Suppressor macrophage (primary cell): Measurements from ENCODE around the gene RPS25.
"Not testable (repeated sequence)": the region's sequence is repeated elsewhere in the genome, so short reads cannot be mapped to it uniquely, and the experiment has no call there.

Source experiments
- DNase-seq, 4 experiments: peaks; one replicate each; pipeline ENCODE4 v3.0.0-alpha.2; 2020 to 2022

Gene RPS25

GRCh38 chr11:119014209-119014924 is 3.8 kb downstream of the RPS25 start:
- DNase-seq, result no peak

GRCh38 chr11:119012629-119013170 is 5.4 kb downstream of the RPS25 start:
- DNase-seq, result no peak

- no peak for DNase-seq
Observed at GRCh38 chr11:119011476-119012053, 6.6 kb downstream of the RPS25 start.

- DNase-seq, result no peak
Observed at GRCh38 chr11:119006656-119007055, 11.5 kb downstream of the RPS25 start.

GRCh38 chr11:119000906-119001305 is 17.2 kb downstream of the RPS25 start:
- DNase-seq, result no peak

- no peak for DNase-seq
Observed at GRCh38 chr11:118998822-118999221, 19.3 kb downstream of the RPS25 start.

- DNase-seq, result no peak
Observed at GRCh38 chr11:118998388-118998717, 19.8 kb downstream of the RPS25 start.

- DNase-seq, result peak; percentile 97 to 99 (median 98)
Observed at GRCh38 chr11:118997627-118998387, 20.3 kb downstream of the RPS25 start, which contains the start of gene CENATAC. CENATAC (plus strand) TSS chr11:118998138; CDS start chr11:118998198, 60 bp downstream.

- DNase-seq, result peak; percentile 51 to 73 (median 58)
Observed at GRCh38 chr11:118996926-118997626, 21.1 kb downstream of the RPS25 start.

GRCh38 chr11:118991486-118992038 is 26.6 kb downstream of the RPS25 start:
- not testable (repeated sequence) for DNase-seq

- DNase-seq, result no peak
Observed at GRCh38 chr11:118988280-118988679, 29.9 kb downstream of the RPS25 start.

GRCh38 chr11:118984825-118985224 is 33.3 kb downstream of the RPS25 start:
- DNase-seq, result no peak

GRCh38 chr11:118984337-118984736 is 33.8 kb downstream of the RPS25 start:
- DNase-seq, result not testable (repeated sequence)

GRCh38 chr11:118980191-118980881 is 37.8 kb downstream of the RPS25 start:
- DNase-seq, result peak; percentile 67 to 84 (median 80)

- DNase-seq, result peak in 2 of 4 experiments; percentile 7 to 18
Observed at GRCh38 chr11:118979434-118979833, 38.7 kb downstream of the RPS25 start.

- no peak for DNase-seq
Observed at GRCh38 chr11:118975771-118976709, 42.1 kb downstream of the RPS25 start.

- DNase-seq, result no peak
Observed at GRCh38 chr11:118973985-118974384, 44.2 kb downstream of the RPS25 start.

GRCh38 chr11:118971646-118972045 is 46.5 kb downstream of the RPS25 start, which contains the start of gene FOXR1:
FOXR1 (plus strand) TSS chr11:118971761; CDS start chr11:118971932, 171 bp downstream.
- DNase-seq, result no peak

GRCh38 chr11:118969508-118969907 is 48.6 kb downstream of the RPS25 start:
- DNase-seq, result not testable (repeated sequence)
